IPS-20b (cell line): ENCODE data around the gene HCAR3.
"Not testable (repeated sequence)": the region's sequence is repeated elsewhere in the genome, so short reads cannot be mapped to it uniquely, and the experiment has no call there.

Experiments used
- H3K27ac ChIP-seq: one replicate; pipeline ENCODE4 v1.5.1; 2013; ENCODE audit warnings: low read length
- H3K27me3 ChIP-seq: 2 replicates; pipeline ENCODE4 v1.6.1; 2013; ENCODE audit warnings: mild to moderate bottlenecking, low read length, inconsistent platforms; ENCODE audit not compliant: insufficient read depth
- H3K36me3 ChIP-seq: 2 replicates; pipeline ENCODE4 v1.6.1; 2013; ENCODE audit warnings: low read depth, mild to moderate bottlenecking, inconsistent platforms, low read length, moderate library complexity; ENCODE audit not compliant: insufficient read depth
- H3K4me1 ChIP-seq: 2 replicates; pipeline ENCODE4 v1.6.1; 2013; ENCODE audit warnings: mild to moderate bottlenecking, control low read depth, inconsistent platforms, low read length, moderate library complexity; ENCODE audit not compliant: insufficient read depth
- H3K4me3 ChIP-seq: 2 replicates; pipeline ENCODE4 v1.5.1; 2013; ENCODE audit warnings: mild to moderate bottlenecking, low read length, inconsistent platforms
- H3K9ac ChIP-seq: 2 replicates; pipeline ENCODE4 v1.6.1; 2013; ENCODE audit warnings: low read depth, mild to moderate bottlenecking, inconsistent platforms, low read length, moderate library complexity
- H3K9me3 ChIP-seq: 2 replicates; pipeline ENCODE4 v1.6.1; 2013; ENCODE audit warnings: mild to moderate bottlenecking, low read depth, low read length, inconsistent platforms; ENCODE audit not compliant: insufficient read depth

The HCAR3 gene

DNA sequence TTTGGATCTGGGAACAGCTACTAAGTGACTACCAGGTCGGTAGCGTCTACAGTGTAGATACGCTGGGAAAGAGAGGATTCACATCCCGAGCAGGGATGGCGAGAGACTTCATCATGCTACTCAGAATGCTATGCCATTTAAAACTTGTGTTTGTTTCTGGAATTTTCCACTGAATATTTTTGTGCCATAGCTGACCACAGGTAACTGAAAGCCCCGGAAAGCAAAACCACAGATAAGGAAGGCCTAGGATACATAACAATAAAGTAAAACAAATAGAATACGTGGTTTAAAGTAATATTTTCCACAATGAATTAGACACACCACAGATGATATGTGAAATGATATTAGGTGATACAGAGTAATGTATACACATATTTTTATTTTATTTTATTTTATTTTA is 22.0 kb upstream of the HCAR3 start:
- H3K27ac ChIP-seq = no peak overlapping the region
- H3K27me3 ChIP-seq = no peaks in the 10 kb centered on the region

DNA sequence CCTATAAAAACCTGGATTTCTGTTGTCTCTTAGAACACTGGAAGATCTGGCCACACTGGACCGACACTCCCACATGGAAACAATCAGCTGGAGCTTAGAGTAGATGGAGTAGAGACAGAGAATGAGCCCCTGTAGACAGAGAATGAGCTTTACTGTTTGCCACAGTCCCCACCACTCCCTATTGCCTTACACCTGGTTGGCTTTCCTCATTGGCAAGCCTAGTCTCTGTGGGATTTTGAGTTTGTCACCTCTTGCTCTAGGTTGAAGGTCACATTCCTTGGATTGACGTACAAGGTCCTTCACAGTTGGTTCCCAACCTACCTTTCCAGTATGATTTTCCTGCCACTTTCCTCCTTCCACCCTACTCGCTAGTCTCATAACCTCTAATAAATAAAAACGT is 16.0 kb upstream of the HCAR3 start:
- Histone ChIP-seq H3K9ac (no peak overlapping the region), H3K27me3 (no peaks in the 10 kb centered on the region), H3K36me3 (no peaks in the 10 kb centered on the region), H3K9me3 (no peaks in the 10 kb centered on the region; the same call in 1 of the 2 replicates), H3K4me1 (no peaks in the 10 kb centered on the region), H3K4me3 (no peak overlapping the region), H3K27ac (no peak overlapping the region)

More for the DNA sequence above, 22.0 kb upstream of the HCAR3 start:
- no peaks in the 10 kb centered on the region for H3K36me3 ChIP-seq
- no peaks in the 10 kb centered on the region; the same call in 1 of the 2 replicates for H3K9me3 ChIP-seq
- no peaks in the 10 kb centered on the region for H3K4me1 ChIP-seq
- no peak overlapping the region for H3K9ac ChIP-seq
- H3K4me3 ChIP-seq = no peak overlapping the region

DNA sequence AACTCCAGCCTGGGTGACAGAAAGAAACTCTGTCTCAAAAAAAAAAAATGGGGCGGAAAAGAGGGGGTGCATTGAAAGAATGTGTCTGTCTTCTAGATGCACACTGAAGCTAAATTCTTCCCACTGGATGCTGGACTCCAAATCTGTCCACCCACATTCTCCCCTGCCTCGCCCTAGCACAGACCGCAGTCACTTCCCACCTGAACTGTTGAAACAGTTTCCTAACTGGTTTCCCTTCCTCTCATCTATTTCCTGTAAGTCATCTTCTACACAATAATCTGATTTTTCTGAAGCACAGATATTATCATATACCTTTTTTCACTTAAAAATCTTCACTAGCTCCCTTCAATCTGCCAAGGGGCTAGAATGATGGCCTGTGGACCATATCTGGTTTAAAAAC is 15.6 kb upstream of the HCAR3 start:
- Histone ChIP-seq H3K27ac (no peak overlapping the region), H3K9me3 (no peaks in the 10 kb centered on the region; the same call in 1 of the 2 replicates), H3K27me3 (no peaks in the 10 kb centered on the region), H3K36me3 (no peaks in the 10 kb centered on the region), H3K9ac (no peak overlapping the region), H3K4me3 (no peak overlapping the region), H3K4me1 (no peaks in the 10 kb centered on the region)

DNA sequence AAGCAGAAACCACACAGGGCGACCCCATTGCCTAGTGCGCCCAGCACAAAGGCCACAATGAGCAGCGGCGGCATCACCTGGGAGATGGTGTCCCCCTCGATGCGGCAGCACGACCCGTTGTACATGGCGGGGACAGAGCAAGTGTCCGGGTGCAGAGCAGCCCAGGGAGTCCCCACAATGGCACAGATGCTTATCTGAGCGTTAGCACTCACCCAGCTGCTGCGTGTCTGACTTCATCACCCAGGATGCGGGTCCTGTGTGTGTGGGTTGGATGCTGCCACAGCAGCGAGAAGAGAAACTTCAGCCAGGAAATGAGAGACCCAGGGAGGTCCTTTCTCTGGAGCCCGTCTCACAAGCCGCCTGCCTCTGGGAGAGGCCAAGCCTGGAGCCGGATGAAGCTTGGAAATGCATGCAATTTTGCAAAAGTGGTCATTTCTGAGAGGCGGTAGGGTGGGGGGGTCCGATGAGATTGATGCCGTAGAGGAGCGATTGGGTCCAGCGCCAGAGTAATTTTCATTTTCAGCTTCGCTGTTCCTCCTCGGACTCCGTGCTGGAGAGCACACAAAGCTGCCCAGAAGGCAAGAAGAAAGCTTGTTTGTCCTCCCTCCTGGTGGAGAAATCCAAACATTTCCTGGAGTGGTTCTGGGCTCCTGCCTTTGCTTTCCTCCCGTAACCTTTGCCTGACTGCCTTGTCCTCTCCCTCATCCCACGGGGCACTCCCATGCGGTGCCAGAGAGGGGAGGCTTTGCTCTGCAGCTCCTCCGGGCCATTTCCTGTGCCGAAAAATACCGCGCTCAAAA is 13.8 kb upstream of the HCAR3 start, which contains the start of gene HCAR1:
TSS of gene HCAR1 (minus strand) at position 630 of the 800 bp plus-strand sequence. CDS start at position 125, 505 bp downstream.
- Histone ChIP-seq H3K27ac (no peak within 1 kb of the TSS), H3K27me3 (no peaks in the 10 kb centered on the region), H3K4me3 (no peak within 1 kb of the TSS), H3K4me1 (0 out of 2 replicates have a peak, but pooled peaks cover 4% of the 10 kb centered on the region), H3K9ac (no peak within 1 kb of the TSS), H3K9me3 (no peaks in the 10 kb centered on the region), H3K36me3 (no peaks in the 10 kb centered on the region)

DNA sequence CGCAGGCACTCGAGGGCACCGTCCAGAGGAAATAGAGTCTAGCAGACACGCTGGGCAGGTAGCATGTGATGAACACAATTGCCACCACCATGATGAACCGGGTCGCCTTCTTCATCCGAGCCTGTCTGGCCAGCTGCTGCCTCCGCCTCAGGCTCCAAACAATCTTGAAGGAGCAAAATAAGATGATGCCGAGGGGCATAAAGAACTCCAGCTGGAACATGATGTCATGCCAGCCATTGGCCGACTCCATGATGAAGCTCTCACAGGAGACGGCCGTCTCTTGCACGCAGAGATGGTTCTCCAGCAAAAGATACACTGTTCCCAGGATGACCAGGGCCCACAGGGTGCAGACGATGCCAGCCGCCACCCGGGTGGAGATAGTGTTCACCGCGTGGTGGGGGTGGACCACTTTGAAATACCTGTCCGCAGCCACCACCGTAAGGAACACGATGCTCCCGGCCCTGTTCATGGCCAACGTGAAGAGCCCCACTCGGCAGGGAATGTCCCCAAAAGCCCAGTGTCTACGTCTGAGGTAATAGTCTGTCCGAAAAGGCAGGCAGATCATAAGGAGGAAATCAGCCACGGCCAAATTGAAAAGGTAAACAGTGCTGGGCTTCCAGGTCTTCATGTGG is 13.1 kb upstream of the HCAR3 start:
- 0 out of 2 replicates have a peak, but pooled peaks cover 4% of the 10 kb centered on the region for H3K4me1 ChIP-seq
- no peaks in the 10 kb centered on the region for H3K9me3 ChIP-seq
- H3K4me3 ChIP-seq = no peak overlapping the region
- no peak overlapping the region for H3K27ac ChIP-seq
- H3K27me3 ChIP-seq = no peaks in the 10 kb centered on the region
- no peak overlapping the region for H3K9ac ChIP-seq
- no peaks in the 10 kb centered on the region for H3K36me3 ChIP-seq

DNA sequence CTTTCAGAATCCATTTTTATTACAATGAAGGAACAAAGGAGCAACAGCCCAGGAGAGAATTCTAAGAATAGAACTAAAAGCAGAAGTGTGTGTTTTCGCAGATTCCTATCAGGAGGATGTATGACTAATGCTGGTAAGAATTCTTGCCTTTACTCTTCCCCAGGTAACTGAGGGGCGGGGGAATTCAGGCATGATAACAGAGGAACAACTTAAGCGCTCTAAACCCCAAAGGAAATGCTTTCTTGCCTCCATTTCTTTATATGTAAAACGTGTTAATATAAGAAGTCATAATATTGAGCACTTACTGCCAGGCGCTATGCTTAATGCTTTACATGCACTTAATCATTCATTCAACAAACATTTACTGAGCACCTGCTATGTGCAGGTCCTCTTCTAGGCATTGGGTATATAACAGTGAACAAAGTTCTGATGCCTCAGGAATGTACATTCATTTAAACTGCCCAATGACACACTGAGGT is 9.5 kb upstream of the HCAR3 start:
- H3K9ac ChIP-seq = peak overlapping the region; percentile 20; the same call in 1 of the 2 replicates
- H3K36me3 ChIP-seq = no peaks in the 10 kb centered on the region
- no peaks in the 10 kb centered on the region for H3K27me3 ChIP-seq
- H3K27ac ChIP-seq = no peak overlapping the region
- H3K4me3 ChIP-seq = no peak overlapping the region
- H3K4me1 ChIP-seq = 0 out of 2 replicates have a peak, but pooled peaks cover 4% of the 10 kb centered on the region
- H3K9me3 ChIP-seq = no peaks in the 10 kb centered on the region

DNA sequence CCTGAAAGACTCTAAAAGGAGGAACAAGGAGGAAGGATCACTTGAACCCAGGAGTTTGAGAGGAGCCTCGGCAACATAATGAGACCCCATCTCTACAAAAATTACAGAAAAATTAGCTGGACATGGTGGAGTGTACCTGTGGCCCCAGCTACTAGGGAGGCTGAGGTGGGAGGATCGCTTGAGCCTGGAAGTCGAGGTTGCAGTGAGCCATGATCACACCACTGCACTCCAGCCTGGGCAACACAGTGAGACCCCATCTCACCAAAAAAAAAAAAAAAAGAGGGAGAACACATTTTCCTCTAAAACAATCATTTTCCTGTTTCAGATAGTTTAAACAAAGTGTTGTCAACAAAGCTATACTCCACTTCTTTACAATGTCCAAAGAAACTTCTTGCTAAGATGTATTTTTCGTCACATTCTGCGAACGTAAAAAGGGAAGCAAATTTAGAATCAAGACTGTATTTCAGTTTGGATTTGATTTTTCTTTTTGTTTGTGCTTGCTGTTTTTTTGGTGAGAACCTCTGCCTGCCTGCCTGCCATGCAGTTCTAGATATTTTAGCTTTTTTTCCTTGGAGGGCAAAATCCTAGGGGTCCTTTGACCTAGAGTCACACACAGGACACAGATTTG is 9.0 kb upstream of the HCAR3 start:
- Histone ChIP-seq H3K36me3 (no peaks in the 10 kb centered on the region), H3K4me3 (no peak overlapping the region), H3K9ac (peak overlapping the region; percentile 20; the same call in 1 of the 2 replicates), H3K9me3 (no peaks in the 10 kb centered on the region), H3K27ac (no peak overlapping the region), H3K27me3 (no peaks in the 10 kb centered on the region), H3K4me1 (0 out of 2 replicates have a peak, but pooled peaks cover 4% of the 10 kb centered on the region)

DNA sequence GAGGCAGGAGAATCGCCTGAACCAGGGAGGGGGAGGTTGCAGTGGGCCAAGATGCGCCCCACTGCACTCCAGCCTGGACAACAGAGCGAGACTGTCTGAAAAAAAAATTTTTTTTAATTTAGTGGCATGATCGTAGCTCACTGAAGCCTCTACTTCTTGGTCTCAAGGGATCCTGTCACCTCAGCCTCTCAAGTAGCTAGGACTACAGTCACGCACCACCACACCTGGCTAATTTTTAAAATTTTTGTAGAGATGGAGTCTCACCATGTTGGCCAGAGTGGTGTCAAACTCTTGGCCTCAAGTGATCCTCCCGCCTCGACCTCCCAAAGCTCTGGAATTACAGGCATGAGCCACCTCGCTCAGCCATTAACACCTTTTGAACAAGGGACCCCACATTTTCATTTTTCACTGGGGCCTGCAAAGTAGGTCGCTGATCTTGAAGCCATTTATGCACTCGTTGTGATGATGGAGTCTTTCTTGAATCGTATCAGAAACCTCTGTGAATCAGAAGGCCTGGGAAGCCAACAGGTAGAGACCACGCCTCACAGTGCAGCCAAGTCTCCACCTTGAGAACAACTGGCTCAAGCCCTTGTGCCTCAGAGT is 8.1 kb upstream of the HCAR3 start:
- no peak overlapping the region for H3K27ac ChIP-seq
- H3K9ac ChIP-seq = no peak overlapping the region
- H3K9me3 ChIP-seq = no peaks in the 10 kb centered on the region
- H3K4me3 ChIP-seq = no peak overlapping the region
- no peaks in the 10 kb centered on the region for H3K36me3 ChIP-seq
- 0 out of 2 replicates have a peak, but pooled peaks cover 4% of the 10 kb centered on the region for H3K4me1 ChIP-seq
- no peaks in the 10 kb centered on the region for H3K27me3 ChIP-seq

DNA sequence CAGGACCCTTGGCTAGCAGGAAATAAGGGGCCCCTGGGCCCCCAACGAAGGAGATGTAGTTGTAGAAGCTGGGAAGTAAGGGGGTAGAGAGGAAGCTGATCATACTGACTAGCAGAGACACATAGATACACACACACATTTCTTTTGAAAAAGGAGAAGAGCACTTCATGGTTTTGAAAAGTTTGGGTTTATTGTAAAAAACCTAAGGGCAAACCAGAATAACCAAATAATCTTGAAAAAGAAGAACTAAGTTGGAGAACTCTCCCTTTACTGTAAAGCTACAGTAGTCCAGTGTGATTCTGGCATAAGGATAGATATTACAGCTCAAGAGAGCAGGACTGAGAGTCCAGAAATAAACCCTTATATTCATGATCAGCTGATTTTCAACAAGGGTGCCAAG is 5.8 kb upstream of the HCAR3 start:
- Histone ChIP-seq H3K4me1 (0 out of 2 replicates have a peak, but pooled peaks cover 4% of the 10 kb centered on the region), H3K4me3 (no peak overlapping the region), H3K27me3 (no peaks in the 10 kb centered on the region), H3K36me3 (no peaks in the 10 kb centered on the region), H3K9ac (no peak overlapping the region), H3K9me3 (no peaks in the 10 kb centered on the region), H3K27ac (no peak overlapping the region)

DNA sequence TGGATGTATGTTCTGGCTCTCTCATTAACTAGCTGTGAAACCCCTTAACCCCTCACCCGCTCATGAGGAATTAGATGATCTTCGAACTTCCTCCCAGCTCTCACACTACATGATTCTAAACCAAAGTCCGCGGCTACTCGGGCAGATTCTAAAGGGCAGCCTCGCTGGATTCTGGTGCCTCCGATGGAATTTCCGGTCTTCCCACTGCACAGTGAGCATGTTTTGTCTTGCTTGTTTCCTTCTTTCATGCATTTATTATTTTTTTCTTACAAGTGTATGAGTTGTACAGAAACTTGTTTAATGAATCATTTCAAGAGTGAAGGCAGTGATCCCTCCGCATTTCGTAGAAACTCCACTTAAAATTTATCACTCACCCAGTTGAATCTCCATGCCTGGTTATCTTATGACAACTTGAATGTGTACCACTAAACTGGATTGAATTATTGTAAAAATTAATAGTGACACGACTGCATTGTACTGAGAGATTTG is 4.5 kb upstream of the HCAR3 start:
- 0 out of 2 replicates have a peak, but pooled peaks cover under 1% of the 10 kb centered on the region for H3K4me1 ChIP-seq
- no peak overlapping the region for H3K27ac ChIP-seq

DNA sequence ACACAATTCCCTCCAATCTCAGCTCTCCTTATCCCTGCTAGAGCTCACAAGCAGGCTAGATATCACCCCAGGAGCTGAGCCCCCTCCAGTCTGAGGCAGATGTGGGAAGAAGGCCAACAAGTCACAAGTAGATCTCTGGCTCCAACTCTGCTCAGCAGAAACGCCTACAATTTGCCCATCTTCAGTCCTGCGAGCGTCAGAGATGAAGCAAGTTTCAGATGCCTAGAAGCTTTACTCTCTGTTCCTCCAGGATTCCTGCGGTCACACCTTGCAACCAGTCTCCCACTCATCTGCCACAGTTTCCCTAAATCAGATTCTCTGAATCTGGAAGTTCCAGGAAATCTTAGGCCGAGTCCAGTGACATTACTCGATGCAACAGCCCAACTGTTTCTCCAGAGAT is 1.4 kb downstream of the HCAR3 start:
- not testable (repeated sequence) for H3K4me1 ChIP-seq, H3K27ac ChIP-seq, H3K4me3 ChIP-seq, H3K27me3 ChIP-seq, H3K9me3 ChIP-seq, H3K36me3 ChIP-seq, H3K9ac ChIP-seq

More for the DNA sequence above, 4.5 kb upstream of the HCAR3 start:
- Histone ChIP-seq H3K36me3 (no peaks in the 10 kb centered on the region), H3K9me3 (no peaks in the 10 kb centered on the region), H3K4me3 (no peak overlapping the region), H3K27me3 (no peaks in the 10 kb centered on the region), H3K9ac (no peak overlapping the region)
